ENCODE data around the gene ZNF219.

ZNF219 gene

GRCh38 chr14:21066882-21067502 lies 31.5 kb downstream of the ZNF219 start:
- no peak for DNase-seq (ENCODE audit: low spot score)

- DNase-seq (ENCODE audit: low spot score), result peak; percentile 75
Observed at GRCh38 chr14:21063479-21063878, 35.0 kb downstream of the ZNF219 start.

GRCh38 chr14:21061347-21061668 lies 37.1 kb downstream of the ZNF219 start:
- DNase-seq (ENCODE audit: low spot score), result no peak

GRCh38 chr14:21060614-21061346 lies 37.7 kb downstream of the ZNF219 start:
- DNase-seq (ENCODE audit: low spot score), result no peak

- no peak for DNase-seq (ENCODE audit: low spot score)
Observed at GRCh38 chr14:21059842-21060613, 38.4 kb downstream of the ZNF219 start.

GRCh38 chr14:21058903-21059302 lies 39.6 kb downstream of the ZNF219 start:
- DNase-seq (ENCODE audit: low spot score), result no peak

- DNase-seq (ENCODE audit: low spot score), result peak; percentile 49
Observed at GRCh38 chr14:21057803-21058675, 40.4 kb downstream of the ZNF219 start, which contains the start of gene RNASE8. TSS of gene RNASE8 (plus strand) at chr14:21057822. CDS start at chr14:21057893, 71 bp downstream.

- peak; percentile 52 for DNase-seq (ENCODE audit: low spot score)
Observed at GRCh38 chr14:21056520-21057163, 41.8 kb downstream of the ZNF219 start.

- DNase-seq (ENCODE audit: low spot score), result no peak
Observed at GRCh38 chr14:21055432-21056117, 42.9 kb downstream of the ZNF219 start.

- no peak for DNase-seq (ENCODE audit: low spot score)
Observed at GRCh38 chr14:21054768-21055145, 43.7 kb downstream of the ZNF219 start.

GRCh38 chr14:21054123-21054767 lies 44.2 kb downstream of the ZNF219 start:
- DNase-seq (ENCODE audit: low spot score), result no peak

- no peak for DNase-seq (ENCODE audit: low spot score)
Observed at GRCh38 chr14:21053184-21054122, 45.0 kb downstream of the ZNF219 start.

GRCh38 chr14:21050597-21050996 lies 47.9 kb downstream of the ZNF219 start:
- DNase-seq (ENCODE audit: low spot score), result no peak

GRCh38 chr14:21049271-21049673 lies 49.2 kb downstream of the ZNF219 start:
- DNase-seq (ENCODE audit: low spot score), result peak; percentile 40

- no peak for DNase-seq (ENCODE audit: low spot score)
Observed at GRCh38 chr14:21048638-21049037, 49.8 kb downstream of the ZNF219 start.

- DNase-seq (ENCODE audit: low spot score), result peak; percentile 72
Observed at GRCh38 chr14:21047378-21047781, 51.1 kb downstream of the ZNF219 start.

- DNase-seq (ENCODE audit: low spot score), result no peak
Observed at GRCh38 chr14:21043974-21044618, 54.4 kb downstream of the ZNF219 start.

GRCh38 chr14:21043387-21043973 lies 55.0 kb downstream of the ZNF219 start:
- no peak for DNase-seq (ENCODE audit: low spot score)
